Uterus (tissue), 2 donors: ENCODE measurements around the gene WDR81.

Experiments used
- CTCF ChIP-seq, 4 experiments: fragments of 200-600 bp in 2 of 4; fragments of 450-650 bp in 2 of 4; sonication (generic) in 2 of 4; IDR thresholded peaks; one replicate each; pipeline ENCODE4 v1.5.1; 2016 to 2019; ENCODE audit warnings: antibody characterized with exemption in 4 of 4, mild to moderate bottlenecking in 2 of 4, moderate library complexity in 1 of 4
- POLR2A ChIP-seq, 2 donors: fragments of 450-650 bp; IDR thresholded peaks; one replicate each; pipeline ENCODE4 v1.6.1; 2016; ENCODE audit warnings: antibody characterized with exemption in 2 of 2, mild to moderate bottlenecking in 1 of 2, moderate library complexity in 1 of 2

GRCh38 chr17:1703063-1703462, 21.4 kb upstream of the WDR81 start:
- TF ChIP-seq CTCF (IDR thresholded peaks at IDR 0.05) (no peak), POLR2A (IDR thresholded peaks at IDR 0.05) (no peak)
